WTC11 (cell line): ENCODE data around the gene TCF12. TPM values are rescaled to one million over a fixed set of nuclear protein-coding genes. Genes with fewer than 3 reads are reported as not detected.

Experiments used
- ATAC-seq: fragments of 200-7000 bp; cut with Tn5 transposase; 2 replicates; pipeline ENCODE4 v1.10.0; 2021; ENCODE audit warnings: mild to moderate bottlenecking, moderate library complexity
- CTCF ChIA-PET: fragments of 300-600 bp; sonication (Branson Sonifier 250); formaldehyde crosslinking; loops from one replicate; lab custom pipeline; 2021; ENCODE audit warnings: antibody characterized with exemption; lab: Charles Lee
- POLR2A ChIA-PET: fragments of 350-600 bp; sonication (Branson Sonifier 250); formaldehyde crosslinking; loops from one replicate; lab custom pipeline; 2021; ENCODE audit warnings: antibody characterized with exemption; lab: Charles Lee
- DNase-seq: peaks from one replicate; pipeline ENCODE4 v3.0.0; 2021; ENCODE audit warnings: low spot score
- H3K27ac Mint-ChIP-seq: 2 replicates; pipeline ENCODE4 v1.8.0; 2021; ENCODE audit warnings: mixed read lengths
- H3K27me3 Mint-ChIP-seq: 2 replicates; pipeline ENCODE4 v1.8.0; 2021; ENCODE audit warnings: low read depth, mild to moderate bottlenecking, moderate library complexity, mixed read lengths
- H3K36me3 Mint-ChIP-seq: 2 replicates; pipeline ENCODE4 v1.8.0; 2021; ENCODE audit warnings: mixed read lengths
- H3K4me1 Mint-ChIP-seq: 2 replicates; pipeline ENCODE4 v1.8.0; 2022; ENCODE audit warnings: mixed read lengths
- H3K4me3 Mint-ChIP-seq: 2 replicates; pipeline ENCODE4 v1.8.0; 2021; ENCODE audit warnings: mild to moderate bottlenecking, moderate library complexity, mixed read lengths
- H3K9me3 Mint-ChIP-seq: 2 replicates; pipeline ENCODE4 v1.8.0; 2021; ENCODE audit warnings: mixed read lengths
- ARID4B ChIP-seq: sonication (generic); formaldehyde crosslinking; IDR thresholded peaks from 2 replicates; pipeline ENCODE4 v1.8.0; 2023; ENCODE audit warnings: missing genetic modification reagents, mild to moderate bottlenecking, borderline replicate concordance
- ATF3 ChIP-seq: sonication (generic); formaldehyde crosslinking; conservative IDR thresholded peaks from 2 replicates; pipeline ENCODE4 v1.8.1; 2022; ENCODE audit warnings: mild to moderate bottlenecking, missing genetic modification reagents
- E2F4 ChIP-seq: sonication (generic); formaldehyde crosslinking; IDR thresholded peaks from 2 replicates; pipeline ENCODE4 v1.8.1; 2022; ENCODE audit warnings: low read depth, mild to moderate bottlenecking, moderate library complexity, missing genetic modification reagents, borderline replicate concordance
- E2F5 ChIP-seq: sonication (generic); formaldehyde crosslinking; IDR thresholded peaks from 2 replicates; pipeline ENCODE4 v1.8.1; 2022; ENCODE audit warnings: mild to moderate bottlenecking, moderate library complexity, missing genetic modification reagents
- ETV6 ChIP-seq: sonication (generic); formaldehyde crosslinking; IDR thresholded peaks from 2 replicates; pipeline ENCODE4 v1.8.1; 2022; ENCODE audit warnings: mild to moderate bottlenecking, missing genetic modification reagents
- FOXJ3 ChIP-seq: sonication (generic); formaldehyde crosslinking; IDR thresholded peaks from 2 replicates; pipeline ENCODE4 v1.9.0; 2021; ENCODE audit warnings: missing genetic modification reagents, mild to moderate bottlenecking, borderline replicate concordance
- FOXK1 ChIP-seq: sonication (generic); formaldehyde crosslinking; IDR thresholded peaks from 2 replicates; pipeline ENCODE4 v1.8.0; 2022; ENCODE audit warnings: mild to moderate bottlenecking, moderate library complexity, missing genetic modification reagents
- GABPB1 ChIP-seq: sonication (generic); formaldehyde crosslinking; IDR thresholded peaks from 2 replicates; pipeline ENCODE4 v1.8.1; 2023; ENCODE audit warnings: mild to moderate bottlenecking, missing genetic modification reagents
- IRF2 ChIP-seq: sonication (generic); formaldehyde crosslinking; IDR thresholded peaks from 2 replicates; pipeline ENCODE4 v1.8.0; 2022; ENCODE audit warnings: low read depth, missing genetic modification reagents, borderline replicate concordance
- KAT7 ChIP-seq: sonication (generic); formaldehyde crosslinking; IDR thresholded peaks from 2 replicates; pipeline ENCODE4 v1.8.1; 2023; ENCODE audit warnings: missing genetic modification reagents, mild to moderate bottlenecking, borderline replicate concordance
- NFYB ChIP-seq: sonication (generic); formaldehyde crosslinking; conservative IDR thresholded peaks from 2 replicates; pipeline ENCODE4 v1.8.0; 2022; ENCODE audit warnings: low read depth, missing genetic modification reagents
- NR2C2 ChIP-seq: sonication (generic); formaldehyde crosslinking; IDR thresholded peaks from 2 replicates; pipeline ENCODE4 v1.8.0; 2022; ENCODE audit warnings: mild to moderate bottlenecking, missing genetic modification reagents
- SMAD4 ChIP-seq: sonication (generic); formaldehyde crosslinking; IDR thresholded peaks from 2 replicates; pipeline ENCODE4 v1.8.0; 2022; ENCODE audit warnings: mild to moderate bottlenecking, missing genetic modification reagents
- TCF7 ChIP-seq: sonication (generic); formaldehyde crosslinking; IDR thresholded peaks from 2 replicates; pipeline ENCODE4 v1.8.0; 2022; ENCODE audit warnings: mild to moderate bottlenecking, low read depth, missing genetic modification reagents, moderate library complexity
- ZNF121 ChIP-seq: sonication (generic); formaldehyde crosslinking; IDR thresholded peaks from 2 replicates; pipeline ENCODE4 v1.8.0; 2023; ENCODE audit warnings: missing genetic modification reagents
- ZNF281 ChIP-seq: sonication (generic); formaldehyde crosslinking; IDR thresholded peaks from 2 replicates; pipeline ENCODE4 v1.8.0; 2023; ENCODE audit warnings: mild to moderate bottlenecking, missing genetic modification reagents
- ZNF425 ChIP-seq: fragments of 250-450 bp; sonication (Bioruptor Pico); conservative IDR thresholded peaks from 2 replicates; pipeline ENCODE4 v1.9.0; 2021; ENCODE audit warnings: mild to moderate bottlenecking
- ZSCAN18 ChIP-seq: fragments of 250-450 bp; sonication (Bioruptor Pico); IDR thresholded peaks from 2 replicates; pipeline ENCODE4 v2.1.2; 2022; ENCODE audit warnings: mild to moderate bottlenecking, moderate library complexity
- total RNA-seq: library from RNA; stranded (reverse); gene quantifications from 3 replicates; pipeline ENCODE4 v1.2.3, GENCODE V29; 2021

TCF12 gene
- total RNA-seq, 1 experiment from 2014 or later = 73.2 TPM

- TF ChIP-seq ZNF425 (CRISPR knock-in tag) (no peak), NFYB (CRISPR knock-in tag) (no peak), E2F5 (CRISPR knock-in tag) (no peak), ZNF281 (CRISPR knock-in tag) (no peak), E2F4 (CRISPR knock-in tag) (no peak), IRF2 (CRISPR knock-in tag) (no peak)
Measured at GRCh38 chr15:57297163-57297593, 378.7 kb downstream of the TCF12 start (continued).

- no peak for TF ChIP-seq TCF7 (CRISPR knock-in tag)
- TF ChIP-seq NR2C2 (CRISPR knock-in tag) = no peak
- TF ChIP-seq FOXK1 (CRISPR knock-in tag) = no peak
- no peak for TF ChIP-seq E2F4 (CRISPR knock-in tag)
- TF ChIP-seq KAT7 = no peak
- no peak for TF ChIP-seq SMAD4 (CRISPR knock-in tag)
- no peak for TF ChIP-seq FOXJ3 (CRISPR knock-in tag)
- TF ChIP-seq ZNF121 (CRISPR knock-in tag) = no peak
- no peak for TF ChIP-seq ARID4B (CRISPR knock-in tag)
- TF ChIP-seq GABPB1 (CRISPR knock-in tag) = no peak
- TF ChIP-seq ETV6 (CRISPR knock-in tag) = no peak
- no peak for TF ChIP-seq ZSCAN18
- TF ChIP-seq ATF3 = no peak
- Mint-ChIP-seq H3K9me3 (no peaks in the 10 kb centered on the region), H3K36me3 (no peaks in the 10 kb centered on the region), H3K27ac (no peak overlapping the region), H3K4me3 (no peak overlapping the region), H3K4me1 (peaks cover 27% of the 10 kb centered on the region), H3K27me3 (no peaks in the 10 kb centered on the region)
- ATAC-seq (no peak), DNase-seq (no peak)
- POLR2A ChIA-PET = no interaction called here
- CTCF ChIA-PET = interaction anchor here (2.9 kb wide), 1 partner anchor 9 kb away, joined by 19 read pairs; no protein-coding TSS in a partner anchor
Measured at GRCh38 chr15:57297630-57298029, 379.2 kb downstream of the TCF12 start.
